HUES64 (cell line): ENCODE data around the gene ATP9B.

ENCODE experiments used
- H3K27ac ChIP-seq: 2 replicates; pipeline ENCODE4 v1.7.0; 2013; ENCODE audit warnings: low read depth, low read length, inconsistent platforms
- H3K27me3 ChIP-seq: 2 replicates; pipeline ENCODE4 v1.6.1; 2013; ENCODE audit warnings: mild to moderate bottlenecking, low read length; ENCODE audit not compliant: insufficient read depth
- H3K36me3 ChIP-seq: 2 replicates; pipeline ENCODE4 v1.6.1; 2013; ENCODE audit warnings: mild to moderate bottlenecking, low read length; ENCODE audit not compliant: insufficient read depth
- H3K4me1 ChIP-seq: 2 replicates; pipeline ENCODE4 v1.6.1; 2013; ENCODE audit warnings: mild to moderate bottlenecking, low read length, moderate library complexity; ENCODE audit not compliant: insufficient read depth
- H3K4me3 ChIP-seq: 2 replicates; pipeline ENCODE4 v1.5.1; 2013; ENCODE audit warnings: mild to moderate bottlenecking, low read length, moderate library complexity
- H3K9ac ChIP-seq: 2 replicates; pipeline ENCODE4 v1.6.1; 2013; ENCODE audit warnings: mild to moderate bottlenecking, low read depth, low read length
- H3K9me3 ChIP-seq: 2 replicates; pipeline ENCODE4 v1.6.1; 2013; ENCODE audit warnings: low read depth, low read length; ENCODE audit not compliant: insufficient read depth
- WGBS: fragments of 150-250, 120-280 bp; methylation state at CpG from one replicate; pipeline ENCODE4 v1.1.7; 2013; ENCODE audit warnings: missing lambda C conversion rate; 5-methylcytosine and 5-hydroxymethylcytosine counted together

ATP9B gene

GRCh38 chr18:79345981-79346380, 276.8 kb downstream of the ATP9B start:
- Histone ChIP-seq H3K4me1 (no peaks in the 10 kb centered on the region), H3K27ac (no peak overlapping the region), H3K9ac (no peak overlapping the region), H3K4me3 (no peak overlapping the region), H3K36me3 (peaks cover 48% of the 10 kb centered on the region), H3K9me3 (no peaks in the 10 kb centered on the region), H3K27me3 (no peaks in the 10 kb centered on the region)
- 96% methylated on average over 26 of the region's 26 CpGs for WGBS

DNA sequence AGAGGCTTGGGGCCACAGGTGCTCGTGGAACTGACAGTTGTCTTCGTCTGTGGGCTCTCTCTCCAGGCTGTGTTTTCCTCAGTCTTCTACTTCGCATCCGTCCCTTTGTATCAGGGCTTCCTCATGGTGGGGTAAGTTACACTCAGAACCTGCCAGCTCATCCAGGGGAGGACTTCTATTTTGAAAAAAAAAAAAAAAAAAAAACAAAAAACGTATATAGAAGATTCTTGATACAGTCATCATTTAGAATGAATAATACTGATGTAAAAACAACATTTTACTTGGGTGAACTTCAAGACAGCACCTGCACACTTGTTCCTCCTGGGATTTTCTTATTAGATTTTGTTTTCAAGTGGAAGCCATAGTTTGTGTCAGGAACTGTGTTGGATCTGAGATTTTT, 278.9 kb downstream of the ATP9B start:
- H3K4me1 ChIP-seq: no peaks in the 10 kb centered on the region
- H3K36me3 ChIP-seq: peaks cover 48% of the 10 kb centered on the region
- H3K9me3 ChIP-seq: no peaks in the 10 kb centered on the region
- H3K27ac ChIP-seq: no peak overlapping the region
- no peak overlapping the region for H3K4me3 ChIP-seq
- WGBS: 97% methylated on average over 4 of the region's 5 CpGs
- H3K9ac ChIP-seq: no peak overlapping the region
- no peaks in the 10 kb centered on the region for H3K27me3 ChIP-seq

DNA sequence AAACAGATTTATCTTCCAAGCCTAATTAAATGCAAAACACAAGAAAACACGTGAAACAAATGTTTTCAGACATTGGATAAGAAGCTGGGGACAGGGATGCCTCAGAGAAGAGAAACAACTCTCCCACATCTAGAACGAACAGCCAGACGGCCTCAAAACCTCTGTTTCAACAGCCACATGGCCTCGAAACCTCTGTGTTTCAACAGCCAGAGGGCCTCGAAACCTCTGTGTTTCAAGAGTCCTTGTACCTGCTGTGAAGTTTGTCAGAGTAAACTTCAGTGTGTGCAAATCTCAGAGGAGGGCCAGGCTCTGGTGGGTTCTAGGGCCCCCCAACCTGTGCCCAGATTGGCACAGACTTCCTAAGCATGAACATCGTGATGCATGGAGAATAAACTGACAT, 283.2 kb downstream of the ATP9B start:
- Histone ChIP-seq H3K36me3 (peaks cover 9% of the 10 kb centered on the region; the same call in 1 of the 2 replicates), H3K4me1 (no peaks in the 10 kb centered on the region), H3K9me3 (no peaks in the 10 kb centered on the region), H3K9ac (no peak overlapping the region), H3K27me3 (no peaks in the 10 kb centered on the region), H3K4me3 (no peak overlapping the region), H3K27ac (no peak overlapping the region)
- 78% methylated on average over 6 of the region's 6 CpGs for WGBS

DNA sequence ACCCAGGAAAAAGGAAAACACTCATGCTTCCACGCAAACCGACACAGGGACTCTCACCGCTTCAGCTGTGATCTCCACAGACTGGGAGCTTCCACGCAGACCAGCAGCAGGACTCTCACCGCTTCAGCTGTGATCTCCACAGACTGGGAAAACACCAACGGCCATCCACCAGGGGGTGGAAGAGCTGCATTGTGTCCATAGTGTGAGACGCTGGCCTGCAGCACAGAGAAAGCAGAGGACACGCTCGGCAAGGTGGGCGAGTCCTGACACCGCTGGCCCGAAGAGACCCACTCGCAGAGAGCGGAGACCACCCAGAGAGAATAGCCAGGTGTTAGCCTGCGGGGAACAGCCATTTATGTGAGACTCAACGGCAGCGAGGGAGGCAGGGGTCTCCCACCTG, 284.1 kb downstream of the ATP9B start:
- Histone ChIP-seq H3K36me3 (peaks cover 5% of the 10 kb centered on the region; the same call in 1 of the 2 replicates), H3K27me3 (no peaks in the 10 kb centered on the region), H3K4me1 (no peaks in the 10 kb centered on the region), H3K9me3 (no peaks in the 10 kb centered on the region), H3K27ac (no peak overlapping the region), H3K4me3 (no peak overlapping the region), H3K9ac (no peak overlapping the region)
- 92% methylated on average over 17 of the region's 17 CpGs for WGBS

DNA sequence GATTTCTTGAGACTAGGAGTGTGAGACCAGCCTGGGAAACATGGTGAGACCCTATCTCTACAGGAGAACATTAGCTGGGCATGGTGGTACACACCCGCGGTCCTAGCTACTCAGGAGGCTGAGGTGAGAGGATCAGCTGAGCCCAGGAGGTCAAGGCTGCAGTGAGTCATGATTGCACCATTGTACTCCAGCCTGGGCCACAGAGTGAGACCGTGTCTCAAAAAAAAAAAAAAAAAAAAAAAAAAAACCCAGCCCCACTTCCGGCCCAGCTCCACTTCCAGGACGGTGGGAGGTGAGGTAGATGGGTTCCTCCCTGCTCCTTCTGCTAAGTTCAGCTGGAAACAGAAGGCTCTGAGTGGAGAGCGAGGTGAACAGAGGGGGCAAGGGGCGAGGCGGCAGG, 285.2 kb downstream of the ATP9B start:
- no peaks in the 10 kb centered on the region for H3K9me3 ChIP-seq
- H3K36me3 ChIP-seq: peaks cover 9% of the 10 kb centered on the region; the same call in 1 of the 2 replicates
- no peaks in the 10 kb centered on the region for H3K4me1 ChIP-seq
- no peaks in the 10 kb centered on the region for H3K27me3 ChIP-seq
- H3K9ac ChIP-seq: no peak overlapping the region
- no peak overlapping the region for H3K4me3 ChIP-seq
- H3K27ac ChIP-seq: no peak overlapping the region
- WGBS: 95% methylated on average over 7 of the region's 8 CpGs

GRCh38 chr18:79355433-79356335, 286.5 kb downstream of the ATP9B start:
- H3K4me1 ChIP-seq: no peaks in the 10 kb centered on the region
- WGBS: 90% methylated on average over 26 of the region's 26 CpGs
- no peak overlapping the region for H3K9ac ChIP-seq

GRCh38 chr18:79356435-79356834, 287.2 kb downstream of the ATP9B start:
- Histone ChIP-seq H3K27me3 (no peaks in the 10 kb centered on the region), H3K4me3 (no peak overlapping the region), H3K9me3 (no peaks in the 10 kb centered on the region), H3K36me3 (peaks cover 17% of the 10 kb centered on the region), H3K4me1 (no peaks in the 10 kb centered on the region), H3K9ac (no peak overlapping the region), H3K27ac (no peak overlapping the region)
- WGBS: 92% methylated on average over 5 of the region's 5 CpGs

More at GRCh38 chr18:79355433-79356335, 286.5 kb downstream of the ATP9B start:
- Histone ChIP-seq H3K4me3 (no peak overlapping the region), H3K9me3 (no peaks in the 10 kb centered on the region), H3K36me3 (peaks cover 17% of the 10 kb centered on the region), H3K27ac (no peak overlapping the region), H3K27me3 (no peaks in the 10 kb centered on the region)

GRCh38 chr18:79360933-79361332, 291.7 kb downstream of the ATP9B start:
- Histone ChIP-seq H3K4me3 (no peak overlapping the region), H3K27ac (no peak overlapping the region), H3K4me1 (no peaks in the 10 kb centered on the region), H3K9me3 (no peaks in the 10 kb centered on the region), H3K9ac (no peak overlapping the region), H3K36me3 (peaks cover 34% of the 10 kb centered on the region), H3K27me3 (no peaks in the 10 kb centered on the region)
- WGBS: 96% methylated on average over 12 of the region's 12 CpGs

DNA sequence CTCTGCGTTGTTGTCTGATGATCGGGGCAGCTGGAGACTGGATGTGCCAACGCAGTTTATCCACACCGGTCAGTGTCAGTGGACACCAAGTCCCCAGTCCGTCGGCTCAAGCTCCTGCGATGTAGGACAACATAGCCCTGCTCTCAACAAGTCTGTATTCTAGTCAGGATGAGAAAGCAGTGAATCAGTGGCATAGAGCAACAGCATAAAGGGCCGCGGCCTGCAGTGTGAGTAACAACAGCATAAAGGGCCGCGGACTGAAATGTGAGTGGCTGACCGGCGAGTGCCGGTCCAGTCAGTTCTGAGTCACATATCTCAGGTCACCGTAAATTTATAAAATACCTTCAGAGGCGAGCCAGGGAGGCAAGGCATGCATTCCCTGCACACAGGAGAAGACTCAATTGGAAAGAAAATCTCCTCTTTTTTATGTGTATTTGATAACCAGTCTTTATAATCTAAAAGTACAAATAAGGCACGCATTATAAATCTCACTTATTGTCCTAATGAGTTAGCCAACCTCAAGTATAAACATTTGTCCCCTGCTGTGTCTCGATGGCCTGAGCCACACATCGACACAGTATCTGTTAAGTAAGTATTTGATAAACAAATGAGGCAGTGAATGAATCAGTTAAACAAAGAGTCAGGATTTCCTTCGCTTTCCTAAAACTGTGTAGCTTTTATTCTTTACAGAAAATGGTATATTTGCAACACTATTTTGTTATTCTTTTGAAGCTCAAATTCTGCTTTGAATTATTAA, 292.8 kb downstream of the ATP9B start:
- H3K27ac ChIP-seq: no peak overlapping the region
- H3K4me3 ChIP-seq: no peak overlapping the region
- peaks cover 34% of the 10 kb centered on the region for H3K36me3 ChIP-seq
- no peaks in the 10 kb centered on the region for H3K9me3 ChIP-seq
- H3K4me1 ChIP-seq: no peaks in the 10 kb centered on the region
- no peaks in the 10 kb centered on the region for H3K27me3 ChIP-seq
- H3K9ac ChIP-seq: no peak overlapping the region
- 86% methylated on average over 18 of the region's 20 CpGs for WGBS

DNA sequence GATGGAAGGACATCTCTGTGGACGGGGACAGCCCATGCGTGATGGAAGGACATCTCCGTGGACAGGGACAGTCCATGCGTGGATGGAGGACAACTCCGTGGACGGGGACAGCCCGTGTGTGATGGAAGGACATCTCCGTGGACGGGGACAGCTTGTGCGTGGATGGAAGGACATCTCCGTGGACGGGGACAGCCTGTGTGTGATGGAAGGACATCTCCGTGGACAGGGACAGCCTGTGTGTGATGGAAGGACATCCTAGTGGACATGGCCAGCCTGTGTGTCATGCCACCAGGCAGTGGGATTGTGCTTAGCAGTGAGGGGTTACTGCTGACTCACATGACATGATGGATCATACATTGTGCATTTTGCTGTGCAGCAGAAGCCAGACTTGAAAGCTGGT, 296.5 kb downstream of the ATP9B start:
- Histone ChIP-seq H3K27me3 (no peaks in the 10 kb centered on the region), H3K27ac (no peak overlapping the region), H3K9ac (no peak overlapping the region), H3K4me1 (no peaks in the 10 kb centered on the region), H3K36me3 (peaks cover 17% of the 10 kb centered on the region), H3K9me3 (no peaks in the 10 kb centered on the region), H3K4me3 (no peak overlapping the region)
- 96% methylated on average over 13 of the region's 13 CpGs for WGBS
